GM12878 (cell line): ENCODE results near the gene AQP2. TPM values are rescaled to one million over a fixed set of nuclear protein-coding genes. Genes with fewer than 3 reads are reported as not detected.

ENCODE experiments used
- ATAC-seq: fragments of 200-7000 bp; cut with Tn5 transposase; 3 replicates; pipeline ENCODE4 v1.9.1; 2020; ENCODE audit warnings: mild to moderate bottlenecking, moderate library complexity
- BruUV-seq: library from RNA; stranded (reverse); fragments of 400-500 nt; replicated peaks from 2 replicates; lab custom pipeline; 2021; lab: Mats Ljungman, UMichigan
- CTCF ChIA-PET: fragments of 300-600 bp; sonication (Branson Sonifier 250); formaldehyde crosslinking; extraction: SDS; loops from one replicate; lab custom pipeline; 2021; ENCODE audit warnings: inconsistent platforms; lab: Yijun Ruan, JAX
- POLR2A ChIA-PET: fragments of 350-600 bp; formaldehyde crosslinking; extraction: SDS; loops from one replicate; lab custom pipeline; 2021; ENCODE audit warnings: inconsistent platforms; lab: Charles Lee
- RAD21 ChIA-PET: fragments of 300-600 bp; sonication (Branson Sonifier 250); formaldehyde crosslinking; loops from one replicate; lab custom pipeline; 2023; ENCODE audit warnings: antibody characterized with exemption; ENCODE audit not compliant: unreplicated experiment; lab: Charles Lee
- SMC1A ChIA-PET: fragments of 300-600 bp; sonication (Branson Sonifier 250); formaldehyde crosslinking; loops from one replicate; lab custom pipeline; 2023; ENCODE audit not compliant: unreplicated experiment, uncharacterized antibody; lab: Charles Lee
- DNase-seq: peaks from one replicate; pipeline ENCODE4 v3.0.0-alpha.2; 2011; ENCODE audit warnings: low read depth, low spot score
- FAIRE-seq: peaks from 3 replicates; lab custom pipeline; 2011; peaks lifted over from hg19 to GRCh38; lab: Jason Lieb, UNC
- H2AFZ ChIP-seq: 2 replicates; pipeline ENCODE4 v1.6.0; 2011; ENCODE audit warnings: low read depth, low read length, control low read depth; ENCODE audit not compliant: control insufficient read depth
- H3K27ac ChIP-seq: 2 replicates; pipeline ENCODE4 v1.5.1; 2011; ENCODE audit warnings: control low read depth; ENCODE audit not compliant: control insufficient read depth, insufficient read depth
- H3K27me3 ChIP-seq, 2 experiments: replicated peaks in 1 of 2; 2 replicates each; pipeline versions ENCODE4 v1.6.0 to v1.6.1; 2011; ENCODE audit warnings: low read length in 1 of 2; ENCODE audit not compliant: control insufficient read depth in 2 of 2, insufficient read depth in 2 of 2
- H3K36me3 ChIP-seq, 2 experiments: 2 replicates each; pipeline ENCODE4 v1.5.1; 2011; ENCODE audit warnings: low read length in 1 of 2; ENCODE audit not compliant: control insufficient read depth in 2 of 2, insufficient read depth in 2 of 2
- H3K4me1 ChIP-seq: 2 replicates; pipeline ENCODE4 v1.6.1; 2011; ENCODE audit warnings: mild to moderate bottlenecking, low read length, moderate library complexity, mixed read lengths; ENCODE audit not compliant: control insufficient read depth, insufficient read depth
- H3K4me2 ChIP-seq: 2 replicates; pipeline ENCODE4 v1.6.0; 2011; ENCODE audit warnings: control low read depth; ENCODE audit not compliant: control insufficient read depth, insufficient read depth
- H3K4me3 ChIP-seq: fragments of 200-600 bp; sonication (generic); 2 replicates; pipeline ENCODE4 v1.5.1; 2016
- H3K79me2 ChIP-seq: 2 replicates; pipeline ENCODE4 v1.6.0; 2011; ENCODE audit warnings: low read length; ENCODE audit not compliant: control insufficient read depth, insufficient read depth
- H3K9ac ChIP-seq: 2 replicates; pipeline ENCODE4 v1.8.0; 2011; ENCODE audit warnings: low read length, control low read depth, mixed read lengths; ENCODE audit not compliant: control insufficient read depth, insufficient read depth
- H3K9me3 ChIP-seq: replicated peaks from 3 replicates; pipeline ENCODE4 v1.5.1; 2011; ENCODE audit warnings: mild to moderate bottlenecking, low read length; ENCODE audit not compliant: control insufficient read depth, insufficient read depth
- H4K20me1 ChIP-seq: 2 replicates; pipeline ENCODE4 v1.6.0; 2011; ENCODE audit not compliant: control insufficient read depth, insufficient read depth
- ATF2 ChIP-seq: IDR thresholded peaks from 2 replicates; pipeline ENCODE4 v1.6.1; 2012; ENCODE audit warnings: low read length, inconsistent platforms
- CBFB ChIP-seq: IDR thresholded peaks from 2 replicates; pipeline ENCODE4 v1.6.1; 2016; ENCODE audit warnings: antibody characterized with exemption, low read depth
- CHD4 ChIP-seq: fragments of 200-600 bp; sonication (generic); IDR thresholded peaks from 2 replicates; pipeline ENCODE4 v1.6.1; 2016; ENCODE audit warnings: mild to moderate bottlenecking
- ETV6 ChIP-seq, 2 experiments: fragments of 450-650 bp in 1 of 2; IDR thresholded peaks in 1 of 2; conservative IDR thresholded peaks in 1 of 2; 2 replicates each; pipeline ENCODE4 v1.6.1; 2014; ENCODE audit warnings: antibody characterized with exemption in 1 of 2, borderline replicate concordance in 1 of 2, low read depth in 1 of 2, mild to moderate bottlenecking in 1 of 2, moderate library complexity in 1 of 2
- FOS ChIP-seq: IDR thresholded peaks from 3 replicates; pipeline ENCODE4 v1.6.1; 2011; ENCODE audit warnings: borderline replicate concordance; ENCODE audit not compliant: insufficient read length; ENCODE audit errors: extremely low read depth
- MEF2B ChIP-seq: fragments of 450-650 bp; IDR thresholded peaks from 2 replicates; pipeline ENCODE4 v1.6.1; 2018; ENCODE audit warnings: mild to moderate bottlenecking, moderate library complexity; ENCODE audit not compliant: partially characterized antibody, poor library complexity, severe bottlenecking
- MTA2 ChIP-seq: fragments of 450-650 bp; IDR thresholded peaks from 2 replicates; pipeline ENCODE4 v1.6.1; 2016; ENCODE audit warnings: low read depth, mild to moderate bottlenecking, moderate library complexity
- NBN ChIP-seq: fragments of 450-650 bp; IDR thresholded peaks from 2 replicates; pipeline ENCODE4 v1.6.1; 2016
- POU2F2 ChIP-seq: IDR thresholded peaks from 3 replicates; pipeline ENCODE4 v1.6.1; 2011; ENCODE audit warnings: low read depth, mild to moderate bottlenecking, low read length, borderline replicate concordance
- REST ChIP-seq: IDR thresholded peaks from 2 replicates; pipeline ENCODE4 v1.6.1; 2012; ENCODE audit warnings: mild to moderate bottlenecking, low read depth, low read length
- TARDBP ChIP-seq: IDR thresholded peaks from 2 replicates; pipeline ENCODE4 v1.6.1; 2016; ENCODE audit warnings: borderline replicate concordance
- TCF3 ChIP-seq: IDR thresholded peaks from 2 replicates; pipeline ENCODE4 v1.6.1; 2012; ENCODE audit warnings: low read depth, mild to moderate bottlenecking, low read length, borderline replicate concordance; ENCODE audit not compliant: insufficient read depth
- WRNIP1 ChIP-seq: IDR thresholded peaks from 2 replicates; pipeline ENCODE4 v1.6.1; 2011; ENCODE audit warnings: low read depth, low read length, improper control_type of control experiment, borderline replicate concordance
- YY1 ChIP-seq: IDR thresholded peaks from 2 replicates; pipeline ENCODE4 v1.6.1; 2011; ENCODE audit warnings: low read depth, mild to moderate bottlenecking, low read length
- ZNF384 ChIP-seq: IDR thresholded peaks from 2 replicates; pipeline ENCODE4 v1.6.1; 2012; ENCODE audit warnings: low read depth, mild to moderate bottlenecking, low read length, improper control_type of control experiment, borderline replicate concordance
- ZNF592 ChIP-seq: fragments of 450-650 bp; IDR thresholded peaks from 2 replicates; pipeline ENCODE4 v1.6.1; 2017; ENCODE audit warnings: mild to moderate bottlenecking, moderate library complexity
- WGBS: methylation state at CpG from one replicate; pipeline ENCODE4 v1.1.6; 2016; ENCODE audit warnings: low lambda C conversion rate; ENCODE audit not compliant: insufficient replicate concordance, insufficient coverage; ENCODE audit errors: missing lambda C conversion rate; 5-methylcytosine and 5-hydroxymethylcytosine counted together
- in situ Hi-C: fragments of 300-500 bp; cut with MboI; formaldehyde crosslinking; loops from 9 replicates; pipeline ENCODE4 v1.14.3; 2018; ENCODE audit warnings: mixed read lengths
- intact Hi-C: fragments of 100-400 bp; cut with micrococcal nuclease; formaldehyde crosslinking; loops from one replicate; pipeline ENCODE4 v1.14.2; 2022; ENCODE audit not compliant: unreplicated experiment
- polyA plus RNA-seq, 11 experiments: library from polyadenylated mRNA; depleted of rRNA in 4 of 11; unstranded in 6 of 11; stranded (reverse) in 5 of 11; fragments of >200 nt; fragmentation: Nextera tagmentation in 4 of 11; fragmentation: Illumina TruSeq in 1 of 11; extraction: Ambion mirVana in 4 of 11; extraction: Trizol in 1 of 11; gene quantifications; 1 replicate in 1 of 11; 2 replicates in 10 of 11; pipeline versions ENCODE4 v1.2.1 to v1.2.3, GENCODE V29; 2011 to 2016; ENCODE audit warnings: inconsistent platforms in 2 of 11, missing spikeins in 2 of 11, low read depth in 1 of 11
- total RNA-seq, 4 experiments: library from RNA; depleted of rRNA in 3 of 4; stranded (reverse); fragments of >200 nt in 3 of 4; fragmentation: Illumina TruSeq in 1 of 4; extraction: Trizol in 1 of 4; gene quantifications; 2 replicates each; pipeline versions ENCODE4 v1.2.1 to v1.2.3, GENCODE V29; 2013 to 2021

Gene AQP2
- total and polyA plus RNA-seq, 10 of the 15 experiments (the other 5 are each of a cell fraction or from before 2014, with no cell fraction given), result not detected

- RAD21 ChIA-PET, result no interaction called here
- ATAC-seq (no peak), DNase-seq (no peak), FAIRE-seq (no peak)
- WGBS, result 55% methylated on average over 12 of the region's 12 CpGs
- Histone ChIP-seq H2AFZ (no peak overlapping the region), H3K36me3 (no peaks in the 10 kb centered on the region), H3K4me1 (no peaks in the 10 kb centered on the region), H4K20me1 (no peaks in the 10 kb centered on the region), H3K9ac (no peak overlapping the region), H3K27ac (no peak overlapping the region), H3K9me3 (no peaks in the 10 kb centered on the region), H3K79me2 (no peaks in the 10 kb centered on the region), H3K4me2 (no peak overlapping the region), H3K4me3 (no peak overlapping the region), H3K27me3 (peaks cover 8 to 9% of the 10 kb centered on the region in 2 experiments)
- BruUV-seq, result no TSS peak
- CTCF ChIA-PET, result no interaction called here
- intact Hi-C loops (no loop called here), in situ Hi-C loops (no loop called here)
- SMC1A ChIA-PET, result no interaction called here
- POLR2A ChIA-PET, result no interaction called here
- no peak for TF ChIP-seq ZNF592
- TF ChIP-seq TCF3, result no peak
- no peak for TF ChIP-seq CHD4
- no peak for TF ChIP-seq TARDBP
- no peak for TF ChIP-seq ZNF384
- no peak for TF ChIP-seq REST
- no peak for TF ChIP-seq ATF2
- no peak for TF ChIP-seq WRNIP1
- no peak for TF ChIP-seq CBFB
- no peak for TF ChIP-seq ETV6 (conservative IDR thresholded peaks at IDR 0.05 in 1 of 2, IDR thresholded peaks at IDR 0.05 in 1 of 2; ENCODE audit: borderline replicate concordance in 1 of 2, low read depth in 1 of 2)
- no peak for TF ChIP-seq MEF2B
- no peak for TF ChIP-seq POU2F2
- no peak for TF ChIP-seq MTA2
- TF ChIP-seq NBN, result no peak
- TF ChIP-seq FOS, result no peak
- TF ChIP-seq YY1, result no peak
These were observed 47.2 kb upstream of the AQP2 start for GRCh38 chr12:49903351-49903699.
